ENCODE measurements around the gene INSYN2A.

Gene INSYN2A

DNA sequence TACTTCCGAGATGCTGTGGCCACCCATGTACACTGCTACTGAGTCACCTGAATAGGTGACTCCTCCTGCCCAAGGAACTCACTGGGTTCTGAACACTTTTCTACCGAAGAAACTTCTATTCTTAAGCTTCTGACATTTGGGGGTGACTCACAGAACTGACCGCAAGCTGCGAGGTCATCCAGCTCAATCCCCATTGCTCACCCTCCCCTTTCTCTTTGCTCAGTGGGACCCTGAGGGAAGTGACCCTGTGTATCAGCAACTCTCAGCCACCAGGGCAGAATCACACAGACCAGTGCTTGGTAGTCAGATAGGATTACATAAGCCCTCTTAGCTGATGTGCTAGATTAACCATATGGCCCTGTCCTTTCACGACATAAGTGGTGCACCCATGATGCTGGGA, 46.3 kb downstream of the INSYN2A start:
- DNase-seq: no peak

DNA sequence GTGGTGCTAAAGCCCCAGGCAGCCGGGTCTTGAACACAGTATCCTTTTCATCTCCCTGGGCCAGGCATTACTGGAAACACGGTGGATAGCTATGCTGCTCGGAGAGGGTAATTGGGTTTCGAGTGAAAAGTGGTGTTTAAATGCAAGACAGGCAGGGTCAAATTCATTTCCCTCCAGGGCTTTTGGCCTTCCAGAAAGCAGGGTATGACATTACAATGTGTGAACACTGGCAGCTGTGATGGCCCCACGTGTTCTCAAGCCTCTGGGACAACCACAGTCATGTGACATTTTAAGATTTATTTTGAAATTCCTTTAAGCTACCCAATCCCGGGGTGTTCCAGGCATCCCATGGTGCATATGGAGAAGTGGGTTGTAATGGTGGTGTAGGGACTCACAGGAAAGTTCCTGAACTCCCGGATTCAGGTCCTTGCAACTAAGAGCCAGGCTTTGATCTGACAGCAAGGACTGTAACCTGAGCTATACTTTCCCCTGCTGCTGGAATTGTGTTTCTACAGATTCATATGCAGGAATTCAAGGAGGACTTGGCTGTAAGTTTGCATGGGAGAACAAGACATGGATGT, 46.8 kb downstream of the INSYN2A start:
- DNase-seq: no peak

DNA sequence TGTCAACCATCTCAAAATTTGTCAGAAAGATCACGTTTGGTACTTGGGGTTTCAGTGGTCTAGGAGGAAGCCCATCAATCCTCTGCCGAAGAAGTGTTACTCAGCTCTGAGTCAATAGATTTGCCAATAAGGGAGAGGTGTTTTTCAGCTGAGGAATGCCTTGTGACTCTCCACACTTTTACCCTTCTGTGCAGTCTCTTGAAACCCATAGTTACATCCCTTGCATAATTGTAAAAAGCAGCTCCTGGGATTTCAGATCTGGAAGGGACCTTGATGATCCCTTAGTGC, 47.5 kb downstream of the INSYN2A start:
- DNase-seq: no peak

DNA sequence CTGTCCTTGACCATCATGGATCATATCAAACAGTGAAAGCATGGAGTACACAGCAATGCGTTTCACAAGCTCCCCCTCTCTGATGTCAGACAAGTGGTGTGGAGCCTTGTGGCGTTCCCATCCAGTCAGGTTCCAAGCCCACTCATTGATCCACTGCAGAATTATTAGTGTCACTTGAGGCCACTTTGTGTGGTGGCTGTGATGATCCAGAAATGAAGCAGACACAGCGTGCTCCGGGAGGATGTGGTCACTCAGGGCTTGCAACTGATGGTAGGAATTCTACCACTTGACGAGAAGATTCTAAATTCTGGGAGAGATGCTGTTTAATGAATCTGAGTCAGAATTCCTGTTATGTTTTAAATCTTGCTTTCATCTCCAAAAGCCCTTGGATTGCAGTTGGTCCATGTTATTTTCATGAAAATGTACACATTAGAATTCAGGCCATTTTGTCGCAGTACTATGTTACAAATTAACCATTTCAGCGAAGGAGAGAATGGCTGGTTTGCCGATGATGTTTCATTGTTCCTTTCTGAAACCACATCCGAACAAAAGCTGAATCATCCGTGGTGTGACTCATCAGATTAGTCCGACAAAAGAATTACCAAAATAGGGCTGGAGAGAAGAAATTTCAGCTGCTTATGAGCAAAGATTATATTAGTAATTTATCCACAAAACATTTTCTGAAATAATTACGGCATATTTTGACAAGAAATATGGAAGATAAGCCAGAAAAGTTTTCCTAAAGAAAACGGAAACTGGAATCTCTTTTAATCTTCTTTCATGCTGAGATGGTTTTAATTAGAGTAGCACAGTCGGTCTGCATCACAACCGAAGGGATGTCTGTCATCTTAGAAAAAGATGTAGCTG, 48.1 kb downstream of the INSYN2A start:
- no peak for DNase-seq

DNA sequence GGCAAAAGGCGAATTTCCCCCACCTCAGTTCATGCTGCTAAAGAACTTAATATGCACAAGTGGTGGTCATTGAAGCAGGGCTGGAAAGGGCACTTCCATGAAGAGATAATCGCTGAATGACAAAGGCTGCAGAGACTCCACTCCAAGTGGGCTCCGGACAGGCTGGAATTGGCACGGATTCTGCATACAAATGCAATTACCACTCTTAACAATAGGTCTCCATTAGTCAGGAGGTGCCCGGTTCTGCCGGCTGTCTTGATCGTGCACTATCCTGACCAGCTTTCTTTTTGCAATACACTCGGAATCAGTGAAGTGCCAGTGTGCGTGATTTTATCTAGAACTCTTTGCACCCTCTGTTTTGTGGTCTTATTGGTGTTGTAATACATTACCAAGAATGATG, 49.7 kb downstream of the INSYN2A start:
- no peak for DNase-seq

Data from SIG-M5 (cell line).